Muscle of back (tissue), 11 donors: Measurements from ENCODE around the gene CASTOR1. TPM values are rescaled to one million over a fixed set of nuclear protein-coding genes. Genes with fewer than 3 reads are reported as not detected.

Experiments used
- DNase-seq, 3 donors: peaks; one replicate each; pipeline versions ENCODE4 v3.0.0 to v3.0.0-alpha.2; 2013
- polyA plus RNA-seq, 10 donors: library from polyadenylated mRNA; unstranded; fragments of 120-200 nt; gene quantifications; one replicate each; pipeline ENCODE4 v1.2.1, GENCODE V29; 2013; ENCODE audit not compliant: insufficient read length in 10 of 10

Gene CASTOR1
- polyA plus RNA-seq, 10 donors: 2.1 to 6.3 (median 3.8) TPM

DNA sequence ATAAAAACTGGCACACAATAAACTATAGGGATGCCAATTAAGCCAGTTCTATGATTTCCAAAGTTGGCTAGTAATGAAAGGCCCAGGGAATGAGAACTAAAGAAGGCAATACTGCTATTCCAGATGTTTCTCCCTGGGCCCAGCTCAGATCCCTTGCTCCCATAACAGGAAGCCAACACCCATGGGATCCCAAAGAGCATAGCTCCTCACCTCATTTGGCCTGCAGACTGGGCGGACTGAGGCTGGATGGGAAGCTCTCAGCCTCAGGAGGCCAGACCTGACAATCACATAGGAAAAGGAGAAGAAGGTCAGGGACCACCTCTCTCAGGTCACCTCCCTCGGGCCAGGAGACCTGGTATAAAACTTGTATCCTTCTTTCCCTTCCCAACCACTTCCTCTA lies 32.2 kb upstream of the CASTOR1 start:
- DNase-seq: no peak

DNA sequence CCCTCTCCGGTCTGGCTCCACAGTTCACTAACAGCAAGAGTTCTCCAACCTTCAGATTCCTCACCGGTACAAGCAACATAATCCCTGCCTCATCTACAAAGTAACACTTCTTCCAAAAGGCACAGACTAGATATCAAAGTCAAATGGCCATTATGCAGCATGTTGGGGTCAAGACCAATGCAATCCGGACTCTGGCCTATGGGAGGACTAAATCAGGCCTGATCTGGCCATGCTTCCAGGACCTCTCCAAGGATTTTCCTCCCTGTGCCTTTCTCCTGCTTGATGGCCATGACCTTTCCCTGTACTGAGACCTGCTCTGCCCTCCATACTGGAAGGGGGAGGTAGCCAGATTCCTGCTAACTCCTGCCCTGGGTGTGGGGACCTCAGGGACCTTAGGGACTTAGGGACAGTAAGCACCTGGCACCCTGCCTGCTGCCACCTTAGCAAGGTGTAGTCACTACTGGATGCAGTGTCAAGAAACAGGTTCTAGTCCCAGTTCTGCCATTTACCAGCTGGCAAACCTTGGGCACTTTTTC lies 30.8 kb upstream of the CASTOR1 start:
- DNase-seq: no peak

DNA sequence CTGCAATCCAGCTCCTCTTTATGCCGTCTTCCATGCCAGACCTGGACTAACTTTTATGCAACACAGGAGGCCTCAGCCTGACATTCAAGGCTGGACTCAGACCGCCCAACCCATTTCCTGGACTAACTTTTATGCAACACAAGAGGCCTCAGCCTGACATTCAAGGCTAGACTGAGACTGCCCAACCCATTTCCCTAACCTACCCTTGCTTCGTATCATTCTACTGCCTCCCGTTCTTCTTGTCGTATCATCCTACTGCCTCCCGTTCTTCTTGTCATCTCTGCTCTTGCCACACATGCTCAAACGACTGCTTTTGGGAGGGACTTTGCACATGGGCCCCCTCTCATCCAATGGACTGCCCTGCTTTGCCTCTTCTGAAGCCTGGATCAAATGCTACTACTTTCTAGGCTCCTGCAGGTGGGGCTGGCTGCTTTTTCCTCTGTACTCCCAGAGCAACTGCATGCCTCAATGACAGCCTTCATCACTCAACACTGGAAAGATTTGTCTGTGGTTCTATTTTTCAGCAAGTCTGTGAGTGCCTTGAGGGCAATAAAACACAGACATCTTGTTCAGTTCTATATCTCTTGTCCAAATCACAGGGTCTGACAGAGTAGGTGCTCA lies 29.6 kb upstream of the CASTOR1 start:
- DNase-seq: no peak

GRCh38 chr22:30317778-30318177 lies 28.5 kb upstream of the CASTOR1 start:
- no peak for DNase-seq

DNA sequence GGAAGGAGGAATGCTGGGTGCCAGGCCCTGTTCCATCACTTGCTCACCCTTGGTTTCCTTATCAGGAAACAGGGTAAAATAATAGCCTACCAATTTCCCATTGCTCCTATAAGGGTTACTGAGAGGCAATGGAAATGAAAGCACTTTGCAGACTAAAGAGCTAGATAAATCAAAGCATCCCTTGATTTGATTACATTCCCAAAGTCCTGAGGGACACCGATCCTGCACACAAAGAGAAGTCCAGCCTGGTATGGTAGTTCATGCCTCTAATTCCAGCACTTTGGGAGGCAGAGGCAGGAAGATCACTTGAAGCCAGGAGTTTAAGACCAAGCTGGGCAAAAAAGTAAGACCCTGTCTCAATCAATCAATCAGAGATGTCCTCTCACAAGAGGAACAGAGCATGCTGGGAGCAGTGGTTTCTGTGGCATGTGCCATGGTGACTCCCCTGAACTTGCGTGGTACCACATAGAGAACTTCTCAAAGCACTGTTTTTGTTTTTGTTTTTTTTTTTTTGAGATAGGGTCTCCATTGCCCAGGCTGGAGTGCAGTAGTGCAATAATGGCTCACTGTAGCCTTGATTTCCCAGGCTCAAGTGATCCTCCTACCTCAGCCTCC lies 26.8 kb upstream of the CASTOR1 start:
- no peak for DNase-seq

GRCh38 chr22:30314915-30315314 lies 25.6 kb upstream of the CASTOR1 start:
- DNase-seq: no peak

GRCh38 chr22:30313527-30314363 lies 24.4 kb upstream of the CASTOR1 start:
- no peak for DNase-seq

GRCh38 chr22:30312053-30312452 lies 22.7 kb upstream of the CASTOR1 start:
- DNase-seq: no peak

DNA sequence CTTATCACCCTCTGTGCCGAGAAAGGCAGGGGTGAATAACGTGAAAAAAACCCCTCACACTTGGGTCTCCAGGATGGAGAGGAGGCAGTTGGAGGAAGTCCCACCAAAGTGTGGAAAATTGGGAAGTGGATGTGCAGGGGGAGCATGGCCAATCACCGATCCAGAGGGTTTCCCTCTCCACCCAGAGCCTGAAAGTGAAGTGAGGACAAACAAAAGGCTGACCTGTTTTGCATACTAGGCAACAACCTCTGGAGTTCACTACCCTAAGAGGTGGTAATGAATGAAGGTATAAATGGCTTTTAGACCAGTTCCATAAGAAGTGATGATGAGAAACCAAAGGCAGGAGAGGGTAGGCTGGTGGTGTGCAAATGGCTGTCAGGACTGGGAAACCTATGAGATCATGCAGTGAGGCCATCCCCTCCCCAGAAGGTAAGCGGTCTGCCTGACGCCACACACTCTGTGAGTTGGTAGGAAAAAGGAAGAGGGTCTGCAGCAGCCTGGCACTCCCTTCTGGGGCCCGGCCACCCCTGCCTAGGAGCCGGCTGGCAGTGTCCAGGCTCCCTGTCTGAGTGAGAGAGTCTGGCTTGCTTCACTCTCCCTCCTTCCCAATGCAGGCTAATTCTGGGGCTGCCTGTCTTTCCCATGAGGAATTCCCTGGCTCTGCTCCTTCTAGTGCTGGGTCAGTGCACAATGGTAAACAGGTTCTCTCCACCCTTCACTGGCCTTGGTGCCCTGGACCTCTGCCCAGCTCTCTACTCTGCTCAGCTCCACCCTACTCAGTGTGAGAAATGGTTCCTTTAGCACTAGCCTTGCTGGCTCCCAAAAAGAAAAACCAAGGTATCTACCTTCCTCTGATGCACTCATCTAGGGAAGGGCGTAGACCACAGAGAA lies 21.8 kb upstream of the CASTOR1 start:
- no peak for DNase-seq

DNA sequence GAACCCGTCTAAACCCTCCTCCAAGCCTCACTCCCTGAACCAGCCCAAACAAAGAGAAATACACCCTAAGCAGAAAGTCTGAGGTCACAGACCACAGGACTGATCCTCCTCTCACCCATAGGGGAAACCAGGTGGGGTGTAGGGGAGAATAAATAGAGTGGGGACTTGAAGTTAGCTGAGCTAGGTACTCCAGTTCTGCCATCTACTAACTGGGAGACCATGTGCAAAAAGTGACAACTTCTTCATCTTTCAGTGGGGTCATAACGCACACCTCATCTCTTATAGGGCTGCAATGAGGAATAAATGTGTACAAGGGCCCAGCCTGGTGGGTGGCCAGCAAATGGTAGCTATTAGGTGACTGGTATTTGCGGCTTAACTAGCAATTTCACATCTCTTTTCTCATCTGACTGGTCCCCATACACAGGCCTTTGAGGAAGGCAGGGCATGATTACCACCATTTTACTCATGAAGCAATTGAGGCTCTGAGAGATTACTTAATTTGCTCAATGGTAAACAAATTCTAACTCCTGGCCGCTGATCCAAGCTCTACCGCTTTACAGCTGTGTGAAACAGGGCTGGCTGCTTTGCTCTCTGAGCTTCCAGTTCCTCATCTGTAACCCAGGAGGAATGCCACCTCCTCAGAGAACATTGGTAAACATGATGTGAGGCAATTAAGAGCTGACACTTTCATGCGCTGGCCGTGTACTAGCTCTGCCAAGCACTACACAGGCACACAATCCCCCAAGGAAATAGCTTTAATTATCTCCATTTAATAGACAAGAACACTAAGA lies 20.8 kb upstream of the CASTOR1 start:
- no peak for DNase-seq

DNA sequence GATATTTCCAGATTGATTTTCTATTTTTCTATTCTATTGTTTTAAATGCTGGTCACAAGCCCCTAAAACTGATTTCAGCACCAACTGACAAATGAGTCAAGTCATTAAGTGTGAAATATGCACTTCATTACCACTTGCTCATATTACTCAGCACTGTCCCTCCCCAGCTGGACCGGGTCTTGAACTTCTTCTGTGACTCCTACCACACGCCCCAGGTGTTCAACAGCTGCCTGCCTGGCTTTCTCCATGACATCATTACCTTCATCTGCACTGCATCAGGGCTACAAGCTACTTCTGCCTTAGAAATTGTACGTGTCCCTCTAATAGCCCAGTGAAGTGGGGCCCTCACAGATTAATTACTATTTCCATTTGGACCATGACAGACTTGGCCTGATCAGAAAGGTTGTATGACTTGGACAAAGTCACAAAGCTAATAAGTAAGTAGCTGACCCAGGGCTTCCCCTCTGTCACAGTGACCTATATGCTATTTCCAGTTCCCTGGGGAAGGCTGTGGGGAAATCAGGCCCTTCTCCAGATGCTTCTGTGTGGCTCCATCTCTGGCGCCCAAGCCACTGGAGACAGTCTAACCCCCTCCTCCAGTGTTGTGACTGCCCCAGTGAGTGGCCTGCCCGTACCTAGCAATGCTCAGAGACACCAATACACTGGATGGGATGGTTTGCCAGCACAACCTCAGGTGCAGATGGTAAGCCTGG lies 19.4 kb upstream of the CASTOR1 start:
- DNase-seq: no peak

- no peak for DNase-seq
Observed at GRCh38 chr22:30308093-30308492, 18.8 kb upstream of the CASTOR1 start.

DNA sequence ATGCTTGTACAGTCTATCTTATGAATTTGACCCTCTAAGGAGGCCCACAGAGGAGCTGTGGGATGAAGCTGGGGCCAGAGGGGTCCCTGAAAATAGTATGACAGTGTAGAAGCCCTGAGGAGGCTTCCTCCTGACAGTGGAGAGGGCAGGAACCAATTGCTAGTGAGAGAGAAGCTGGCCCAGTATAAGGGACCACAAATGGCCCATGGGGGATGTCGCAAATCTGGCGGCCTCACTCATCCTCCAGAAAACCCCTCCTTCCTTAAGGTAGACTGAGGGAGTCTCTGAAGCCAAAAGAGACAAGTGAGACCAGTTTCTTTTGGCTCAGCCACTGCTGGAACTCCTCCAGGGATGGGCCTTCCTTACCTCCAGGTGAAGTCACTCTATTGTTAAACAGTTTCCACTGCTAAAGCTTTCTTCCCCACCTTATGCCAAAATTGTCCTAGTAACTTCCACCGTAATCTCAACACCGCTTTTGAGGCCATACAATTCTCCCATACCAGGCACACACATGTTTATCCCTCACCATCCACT lies 17.8 kb upstream of the CASTOR1 start:
- no peak for DNase-seq

DNA sequence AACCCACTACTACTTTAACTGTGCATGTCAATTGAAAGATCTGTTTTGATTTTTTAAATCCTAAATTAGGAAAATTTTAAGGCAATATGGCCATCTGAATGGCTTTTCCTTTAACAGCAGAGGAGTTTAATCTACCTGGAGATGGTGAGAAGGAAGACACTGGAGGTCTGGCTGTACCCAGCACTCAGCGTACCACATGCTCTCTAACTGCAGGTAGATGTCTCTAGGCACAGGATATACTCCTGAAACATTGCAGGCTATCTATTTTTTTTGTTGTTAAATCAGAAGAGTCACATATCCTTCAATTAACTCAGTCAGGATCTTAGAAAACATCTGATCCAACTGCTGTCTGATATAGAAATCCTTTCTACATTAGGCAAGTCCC lies 17.3 kb upstream of the CASTOR1 start:
- no peak for DNase-seq

DNA sequence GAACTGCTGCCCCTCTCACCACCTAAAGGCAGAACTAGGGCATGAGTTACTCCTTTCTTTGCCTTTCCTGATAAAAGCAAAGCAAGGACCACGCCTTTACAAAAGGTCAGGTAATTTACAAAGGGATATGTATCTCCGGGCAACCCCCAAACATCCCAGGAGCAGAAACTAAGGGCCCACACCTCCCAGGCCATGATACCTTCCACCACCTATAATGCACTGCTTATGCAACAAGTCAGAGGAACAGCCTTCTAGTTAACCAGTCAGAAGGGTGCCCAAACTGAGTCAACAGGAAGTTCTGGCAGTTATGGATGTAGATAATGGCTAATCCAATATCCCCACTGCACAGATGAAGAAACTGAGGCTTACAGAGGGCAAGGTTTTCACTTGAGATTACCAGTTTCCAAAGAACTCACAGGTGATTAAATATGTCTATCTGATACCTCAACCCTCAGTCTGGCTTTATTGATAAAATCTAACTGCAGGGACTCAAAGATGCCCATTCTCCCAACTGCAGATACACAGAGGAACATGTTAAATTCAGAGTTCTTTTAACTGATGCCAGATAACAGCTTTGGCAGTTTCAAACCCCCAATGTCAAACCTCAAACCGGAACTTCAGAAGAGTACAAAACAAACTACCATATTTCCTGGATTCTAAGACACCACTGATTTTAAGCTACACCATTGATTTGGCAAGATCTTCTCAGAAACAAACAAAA lies 16.8 kb upstream of the CASTOR1 start:
- DNase-seq: no peak

- peak in 2 of 3 donors; percentile 73 to 86 for DNase-seq
Observed at GRCh38 chr22:30305519-30305905, 16.2 kb upstream of the CASTOR1 start.

DNA sequence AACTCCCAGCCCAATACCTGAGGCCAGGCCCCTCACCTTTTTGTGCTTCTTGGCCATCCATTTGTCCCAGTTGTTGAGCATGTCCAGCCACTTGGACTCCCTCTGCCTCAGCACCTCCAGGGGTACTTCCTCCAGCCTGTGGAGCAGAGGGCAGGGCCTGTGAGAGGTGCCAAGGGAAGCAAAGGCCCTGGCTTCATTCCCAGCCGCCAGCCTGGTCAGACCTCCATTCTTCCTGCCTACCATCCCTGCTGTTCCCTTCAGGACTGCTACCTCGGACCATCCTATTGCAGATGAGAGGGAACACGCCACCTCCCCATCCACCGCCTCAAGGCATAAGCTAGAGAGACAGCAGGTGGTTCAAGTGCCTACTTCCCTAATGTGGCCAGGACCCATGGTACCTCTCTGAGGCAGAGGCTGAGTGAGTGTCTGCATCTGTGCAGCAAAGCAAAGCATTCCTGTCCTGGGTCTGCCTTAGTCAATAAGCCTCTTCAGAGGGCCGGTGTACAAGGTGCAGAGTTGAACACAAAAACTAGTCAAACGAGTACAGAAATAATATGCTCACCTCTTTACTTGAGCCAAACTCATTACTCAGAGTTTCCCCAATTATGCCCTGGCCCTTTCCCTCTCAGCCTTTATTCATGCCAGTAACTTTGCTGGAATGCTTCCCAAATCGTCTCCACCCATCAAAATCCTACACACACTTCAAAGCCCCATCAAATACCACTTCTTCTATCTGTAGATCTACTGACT lies 15.4 kb upstream of the CASTOR1 start:
- DNase-seq: no peak

GRCh38 chr22:30302810-30303138 lies 13.5 kb upstream of the CASTOR1 start:
- no peak for DNase-seq
